Activated CD4-positive, alpha-beta T cell treated with anti-CD3 and anti-CD28 coated beads for 24 hours (primary cell): ENCODE data around the gene SSRP1.

Experiments
- DNase-seq, 2 donors: peaks; one replicate each; pipeline ENCODE4 v3.0.0-alpha.2; 2020; ENCODE audit warnings: low read depth in 2 of 2

SSRP1 gene

GRCh38 chr11:57359896-57360690 lies 24.4 kb upstream of the SSRP1 start:
- no peak for DNase-seq

- DNase-seq, result no peak
Measured at GRCh38 chr11:57359396-57359795, 23.7 kb upstream of the SSRP1 start.

DNA sequence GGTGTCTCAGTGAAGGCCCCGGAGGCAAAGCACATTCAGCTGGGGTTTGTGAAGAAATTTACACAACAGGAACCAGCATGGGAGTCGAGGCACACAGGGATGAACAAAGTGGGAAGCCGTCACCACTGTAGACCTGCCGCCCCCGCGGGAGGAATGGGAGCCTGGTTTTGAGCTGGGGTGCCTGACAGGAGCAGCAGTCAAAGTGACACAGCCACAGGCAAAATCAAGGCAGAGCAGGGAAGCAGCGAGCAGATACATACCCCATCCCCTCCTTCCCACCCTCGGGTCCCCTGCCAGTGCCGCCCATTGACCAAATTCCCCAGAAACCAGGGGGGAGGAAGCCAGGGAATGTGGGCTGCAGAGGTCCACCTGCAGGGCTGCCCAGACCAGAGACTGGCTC lies 23.3 kb upstream of the SSRP1 start:
- no peak for DNase-seq

DNA sequence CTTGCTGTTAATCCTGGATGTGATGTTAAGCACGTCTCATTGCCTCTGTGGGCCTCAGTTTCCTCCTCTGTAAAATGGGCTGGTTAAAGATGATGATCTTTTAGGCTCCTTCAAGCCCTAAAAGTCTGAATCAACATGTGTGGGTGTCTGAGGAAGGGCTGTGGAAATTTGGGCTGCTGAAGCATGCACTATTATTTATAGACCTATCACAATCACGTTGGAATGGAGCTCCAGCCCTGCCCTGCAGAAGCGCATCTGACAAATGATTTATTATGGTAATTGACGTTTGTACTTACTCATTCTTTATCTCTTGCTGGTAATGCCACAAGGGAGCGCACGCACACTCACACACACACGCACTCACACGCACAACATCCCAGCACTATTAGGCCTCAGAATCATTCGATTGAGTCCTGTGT lies 22.9 kb upstream of the SSRP1 start:
- no peak for DNase-seq

GRCh38 chr11:57357856-57358255 lies 22.2 kb upstream of the SSRP1 start:
- no peak for DNase-seq

GRCh38 chr11:57357310-57357709 lies 21.6 kb upstream of the SSRP1 start:
- DNase-seq, result no peak

DNA sequence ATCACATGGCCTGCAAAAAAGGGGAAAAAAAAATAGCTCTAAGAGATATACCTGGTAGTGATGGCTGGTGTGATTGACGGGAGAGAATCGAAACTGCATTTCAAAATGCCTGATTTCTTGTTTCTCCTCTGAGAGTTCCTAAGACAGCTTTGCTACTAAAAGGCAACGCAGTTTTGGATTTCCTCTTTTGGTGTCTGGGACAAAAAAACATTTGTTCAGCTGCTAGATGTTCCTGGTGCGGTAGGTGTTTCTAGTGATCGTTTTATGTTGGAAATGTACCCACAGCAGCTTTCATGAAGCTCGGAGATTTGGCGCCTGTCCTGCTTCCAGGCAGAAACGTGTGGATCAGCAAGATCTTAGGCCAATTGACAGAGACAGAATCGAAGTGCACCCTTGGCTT lies 20.6 kb upstream of the SSRP1 start:
- no peak for DNase-seq

DNA sequence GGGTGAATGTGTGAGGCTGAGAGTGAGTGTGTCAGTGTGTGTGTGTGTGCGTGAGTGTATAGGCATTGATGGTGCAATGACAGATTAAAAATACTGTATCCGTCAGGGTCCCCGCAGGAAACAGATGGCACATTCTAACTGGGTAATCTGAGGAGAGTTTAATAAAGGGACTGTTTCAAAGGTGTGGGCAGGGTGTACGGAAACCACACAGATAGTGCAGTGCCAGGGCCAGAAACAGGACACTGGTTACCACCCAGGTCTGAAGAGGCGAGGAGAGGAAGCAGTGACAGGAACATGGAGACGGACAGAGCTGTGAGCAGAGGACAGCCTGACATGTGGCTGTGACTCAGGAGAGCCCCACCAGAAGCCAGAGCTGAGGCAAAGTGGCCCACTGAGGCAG lies 19.0 kb upstream of the SSRP1 start:
- no peak for DNase-seq

GRCh38 chr11:57353852-57354251 lies 18.2 kb upstream of the SSRP1 start:
- no peak for DNase-seq

GRCh38 chr11:57353446-57353845 lies 17.8 kb upstream of the SSRP1 start:
- no peak for DNase-seq

GRCh38 chr11:57353036-57353435 lies 17.3 kb upstream of the SSRP1 start:
- no peak for DNase-seq

- peak; percentile 53 to 59 for DNase-seq
Measured at GRCh38 chr11:57349491-57350274, 14.0 kb upstream of the SSRP1 start.

DNA sequence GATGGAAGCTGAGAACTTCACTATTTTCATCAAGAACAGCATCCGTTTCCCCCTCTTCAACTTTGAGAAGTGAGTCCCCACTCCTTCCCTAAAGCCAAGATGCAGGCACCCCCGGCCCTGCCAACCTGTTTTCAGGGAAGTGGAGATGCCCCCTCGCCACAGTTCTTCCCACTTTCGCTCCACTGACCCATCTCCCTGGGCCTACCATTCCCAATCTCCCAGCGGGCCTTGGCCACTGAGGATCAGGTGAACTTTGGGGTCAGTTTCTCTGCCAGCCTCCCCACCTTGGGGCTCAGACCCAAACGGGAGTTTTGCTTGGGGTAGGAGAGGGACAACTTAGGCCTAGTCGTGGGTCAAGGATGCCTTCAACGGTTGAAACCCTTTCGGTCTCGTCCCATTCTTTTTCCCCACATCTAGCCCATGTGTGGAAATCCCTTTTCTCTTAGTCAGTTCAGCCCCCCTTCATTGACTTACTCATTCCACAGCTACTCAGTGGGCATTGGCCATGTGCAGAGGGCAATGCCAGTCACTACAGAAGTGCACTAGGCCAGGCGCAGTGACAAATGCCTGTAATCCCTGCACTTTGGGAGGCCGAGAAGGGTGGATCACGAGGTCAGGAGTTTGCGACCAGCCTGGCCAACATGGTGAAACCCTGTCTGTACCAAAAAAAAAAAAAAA lies 13.1 kb upstream of the SSRP1 start:
- no peak for DNase-seq

DNA sequence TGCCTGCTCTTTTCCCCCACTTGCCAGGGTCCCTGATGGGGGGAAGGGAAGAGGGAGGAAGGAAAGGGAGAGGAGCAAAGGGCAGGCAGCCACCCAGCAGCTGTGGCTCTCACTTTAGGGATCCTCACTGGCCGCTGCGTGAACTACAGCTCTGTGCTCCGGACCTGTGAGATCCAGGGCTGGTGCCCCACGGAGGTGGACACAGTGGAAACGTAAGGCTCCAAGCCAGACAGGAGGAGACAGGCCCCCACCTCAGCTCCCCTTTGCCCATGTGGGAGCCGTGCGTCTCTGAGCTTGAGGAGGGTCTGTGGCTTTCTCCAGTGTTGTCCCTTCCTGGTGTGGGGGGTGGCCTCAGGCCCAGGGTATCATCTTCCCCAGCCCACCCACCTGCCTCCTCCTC lies 12.4 kb upstream of the SSRP1 start:
- DNase-seq, result no peak

GRCh38 chr11:57347336-57347735 lies 11.6 kb upstream of the SSRP1 start:
- DNase-seq, result no peak

DNA sequence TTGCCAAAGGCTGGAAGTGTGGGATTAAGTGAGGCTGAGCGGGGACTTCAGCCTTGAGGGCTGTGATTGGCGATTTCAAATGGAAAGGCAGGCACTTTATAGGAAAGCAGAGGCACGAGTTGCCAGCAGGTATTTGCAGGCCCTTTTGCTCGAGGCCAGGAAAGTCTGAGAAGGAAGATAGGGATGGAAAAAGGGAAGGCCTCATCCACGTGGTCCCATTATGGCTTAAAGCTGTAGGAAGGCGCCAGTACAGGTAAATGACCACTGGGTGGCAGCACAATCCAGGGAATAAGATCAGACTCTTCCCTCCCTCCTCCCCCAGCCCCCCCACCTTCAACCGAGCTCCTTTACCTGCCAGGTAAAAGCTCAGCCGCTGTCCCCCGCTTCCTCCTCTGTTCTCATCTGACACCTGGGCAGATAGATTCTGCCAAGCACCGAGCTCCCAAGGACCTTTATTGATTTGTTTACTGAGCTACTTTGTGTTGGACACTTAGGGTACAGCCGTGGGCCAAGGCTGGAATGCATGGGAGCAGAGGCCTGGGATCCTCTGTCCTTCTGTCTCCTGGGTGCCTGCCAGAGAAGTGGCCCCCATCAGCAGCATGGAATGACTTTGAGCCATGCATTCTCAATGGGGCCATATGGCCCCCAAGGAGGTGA lies 10.0 kb upstream of the SSRP1 start:
- DNase-seq, result peak; percentile 59 to 64

DNA sequence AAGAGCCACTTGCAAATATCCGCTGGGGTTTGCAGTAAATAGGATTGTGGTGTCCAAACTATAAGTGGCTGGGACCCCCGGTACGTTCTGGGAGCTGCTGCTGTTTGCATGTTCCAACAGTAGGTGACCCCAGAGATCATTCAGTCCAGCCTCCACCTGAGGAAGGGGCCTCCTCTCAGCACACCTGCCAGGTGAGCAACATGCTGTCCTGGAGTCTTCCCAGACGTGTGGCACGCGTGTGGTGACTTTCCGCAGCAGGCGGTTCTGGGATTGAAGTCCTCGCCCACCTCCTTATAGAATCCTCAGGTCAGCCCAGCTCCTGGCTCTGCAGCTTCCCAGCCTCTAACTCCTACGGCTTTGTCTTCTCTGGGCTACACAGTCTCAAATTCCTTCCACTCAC lies 9.1 kb upstream of the SSRP1 start:
- DNase-seq, result no peak

DNA sequence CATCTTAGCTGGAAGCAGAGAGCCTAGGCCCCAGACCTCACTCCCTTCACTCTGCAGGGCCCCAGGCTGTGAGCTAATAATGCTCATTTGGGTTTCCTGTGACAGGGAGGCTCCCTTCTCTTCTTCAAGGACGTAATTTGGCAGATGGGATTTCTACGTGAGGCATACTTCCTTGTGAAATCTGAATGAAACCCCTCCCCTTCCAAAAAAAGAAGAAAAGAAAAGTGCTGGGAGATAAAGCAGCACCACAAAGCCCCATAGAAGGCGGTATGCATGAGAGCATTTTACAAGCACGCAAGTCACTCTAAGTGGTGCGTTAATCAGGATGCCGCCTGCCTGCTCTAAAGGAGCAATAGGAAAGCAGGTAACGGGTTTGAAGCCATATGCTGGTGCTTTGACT lies 8.1 kb upstream of the SSRP1 start:
- DNase-seq, result no peak

- DNase-seq, result no peak
Measured at GRCh38 chr11:57342702-57343101, 7.0 kb upstream of the SSRP1 start.

DNA sequence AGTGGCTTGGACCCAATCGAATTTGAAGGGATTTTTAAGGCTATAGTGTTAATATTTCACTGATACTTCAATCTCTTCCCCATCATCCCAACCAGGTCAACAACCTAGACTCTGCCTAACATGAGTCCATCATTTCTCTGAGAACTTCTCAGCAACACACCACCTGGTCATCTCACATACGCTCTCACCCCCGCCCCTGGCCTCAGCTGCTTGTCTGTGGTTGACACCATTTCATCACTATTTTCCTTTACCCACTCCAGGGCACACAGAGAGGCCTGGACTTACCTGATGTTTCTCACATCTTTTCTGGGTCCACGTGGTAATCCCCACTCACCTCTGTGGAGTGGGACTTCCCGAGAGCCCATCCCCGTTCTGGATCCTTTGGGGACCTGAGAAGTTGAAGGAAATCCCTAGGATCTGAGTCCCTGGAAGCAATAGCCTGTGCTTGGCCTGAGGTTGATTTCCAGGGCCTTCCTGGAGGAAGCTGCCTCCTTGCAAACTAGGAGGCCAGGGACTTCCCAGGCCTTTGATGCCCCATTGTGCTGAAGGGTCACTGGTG lies 5.6 kb upstream of the SSRP1 start:
- no peak for DNase-seq

DNA sequence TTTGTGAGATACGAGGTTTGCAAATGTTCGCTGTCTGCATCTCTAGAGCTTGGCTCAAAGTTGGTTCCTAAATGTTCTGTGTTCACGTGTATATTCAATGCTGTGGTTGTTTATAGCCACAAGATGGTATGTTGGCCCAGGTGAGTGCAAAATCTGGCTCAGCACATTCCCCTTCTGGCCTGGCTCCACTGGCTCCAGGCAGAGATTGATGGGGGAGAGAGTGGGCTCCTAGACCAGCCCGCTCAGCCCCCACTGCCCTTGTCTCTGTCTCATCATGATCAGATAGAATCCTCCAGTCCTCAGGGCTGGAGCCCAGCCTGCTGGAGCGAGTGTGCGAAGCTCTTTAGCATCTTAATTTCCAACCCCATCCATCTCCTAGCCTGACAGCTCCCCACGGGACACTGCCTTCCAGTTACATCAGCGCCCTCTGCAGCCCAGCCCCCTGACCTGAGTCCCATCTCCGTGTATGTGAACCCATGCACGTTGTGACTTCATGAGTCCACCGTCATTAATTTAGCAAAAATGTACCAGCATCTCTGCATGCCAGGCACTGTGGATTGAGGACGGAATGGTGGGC lies 4.4 kb upstream of the SSRP1 start:
- DNase-seq, result no peak
